Retinal pigment epithelial cell (primary cell): ENCODE results near the gene UGT2B28.
"Not testable (repeated sequence)": the region's sequence is repeated elsewhere in the genome, so short reads cannot be mapped to it uniquely, and the experiment has no call there.

Experiments
- DNase-seq: peaks from one replicate; pipeline ENCODE4 v3.0.0-alpha.2; 2010; ENCODE audit warnings: low read depth
- H3K4me3 ChIP-seq: 2 replicates; pipeline ENCODE4 v1.5.1; 2011; ENCODE audit warnings: mild to moderate bottlenecking, low read length, control low read depth, moderate library complexity
- TF ChIP-seq, protein P1 (sequence below): conservative IDR thresholded peaks from 2 replicates; pipeline ENCODE4 v1.5.1; 2011; ENCODE audit warnings: low read depth, low read length, control low read depth, inconsistent platforms

Gene UGT2B28

GRCh38 chr4:69317669-69318298, 37.5 kb downstream of the UGT2B28 start:
- TF ChIP-seq, protein P1, sequence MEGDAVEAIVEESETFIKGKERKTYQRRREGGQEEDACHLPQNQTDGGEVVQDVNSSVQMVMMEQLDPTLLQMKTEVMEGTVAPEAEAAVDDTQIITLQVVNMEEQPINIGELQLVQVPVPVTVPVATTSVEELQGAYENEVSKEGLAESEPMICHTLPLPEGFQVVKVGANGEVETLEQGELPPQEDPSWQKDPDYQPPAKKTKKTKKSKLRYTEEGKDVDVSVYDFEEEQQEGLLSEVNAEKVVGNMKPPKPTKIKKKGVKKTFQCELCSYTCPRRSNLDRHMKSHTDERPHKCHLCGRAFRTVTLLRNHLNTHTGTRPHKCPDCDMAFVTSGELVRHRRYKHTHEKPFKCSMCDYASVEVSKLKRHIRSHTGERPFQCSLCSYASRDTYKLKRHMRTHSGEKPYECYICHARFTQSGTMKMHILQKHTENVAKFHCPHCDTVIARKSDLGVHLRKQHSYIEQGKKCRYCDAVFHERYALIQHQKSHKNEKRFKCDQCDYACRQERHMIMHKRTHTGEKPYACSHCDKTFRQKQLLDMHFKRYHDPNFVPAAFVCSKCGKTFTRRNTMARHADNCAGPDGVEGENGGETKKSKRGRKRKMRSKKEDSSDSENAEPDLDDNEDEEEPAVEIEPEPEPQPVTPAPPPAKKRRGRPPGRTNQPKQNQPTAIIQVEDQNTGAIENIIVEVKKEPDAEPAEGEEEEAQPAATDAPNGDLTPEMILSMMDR: peak; percentile 58
- DNase-seq, H3K4me3 ChIP-seq: not testable (repeated sequence)

DNA sequence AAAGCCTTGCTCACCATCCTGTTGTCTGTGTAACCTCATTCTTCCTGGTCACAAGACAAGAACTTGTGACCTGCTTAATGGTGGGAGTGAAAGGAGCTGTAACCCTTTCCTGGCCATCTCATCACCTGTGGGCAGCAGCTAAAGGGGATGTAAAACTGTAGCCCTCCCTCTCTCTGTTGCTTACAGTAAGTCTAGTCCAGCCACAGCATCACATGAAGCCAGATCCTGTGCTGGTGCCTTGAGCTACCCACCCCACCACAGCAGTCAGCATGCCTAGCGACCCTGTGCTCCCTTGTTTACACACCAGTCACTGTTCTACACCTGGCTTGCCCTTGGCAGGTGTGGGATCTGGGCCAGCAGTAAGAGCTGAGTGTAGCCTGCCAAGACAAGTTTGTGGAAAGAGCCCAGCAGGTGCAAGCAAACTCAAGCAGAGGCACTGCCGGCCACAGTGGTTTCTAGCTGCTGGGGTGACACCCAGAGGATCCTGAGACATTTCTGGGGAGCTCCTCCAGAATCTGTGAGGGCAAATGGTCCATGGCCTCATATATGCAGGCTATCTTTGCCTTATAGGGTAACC, 41.0 kb downstream of the UGT2B28 start:
- TF ChIP-seq, protein P1: no peak
- H3K4me3 ChIP-seq: no peak overlapping the region
- DNase-seq: no peak

GRCh38 chr4:69322055-69322454, 41.8 kb downstream of the UGT2B28 start:
- TF ChIP-seq, protein P1: no peak

DNA sequence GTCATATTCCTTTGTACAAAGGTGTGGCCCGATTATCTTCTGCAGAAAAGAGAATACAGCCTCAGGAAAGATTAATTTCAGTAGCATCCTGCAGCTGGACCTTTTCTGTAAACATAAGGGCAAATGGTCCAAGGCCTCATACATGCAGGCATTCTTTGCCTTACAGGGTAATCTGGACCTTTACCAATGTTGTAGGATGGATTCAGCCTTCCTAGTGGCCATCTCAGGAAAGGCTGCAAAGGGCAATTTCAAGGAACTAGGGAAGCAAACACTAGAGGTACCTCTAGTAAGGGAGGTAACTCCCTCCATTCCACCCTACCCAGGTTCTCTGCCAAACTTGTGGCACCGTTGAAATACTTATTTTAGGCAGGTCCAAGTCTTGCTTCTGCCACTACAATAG, 43.0 kb downstream of the UGT2B28 start:
- DNase-seq: no peak
- no peak overlapping the region for H3K4me3 ChIP-seq
- TF ChIP-seq, protein P1: peak; percentile 18

More at GRCh38 chr4:69322055-69322454, 41.8 kb downstream of the UGT2B28 start:
- no peak for DNase-seq
- H3K4me3 ChIP-seq: no peak overlapping the region

DNA sequence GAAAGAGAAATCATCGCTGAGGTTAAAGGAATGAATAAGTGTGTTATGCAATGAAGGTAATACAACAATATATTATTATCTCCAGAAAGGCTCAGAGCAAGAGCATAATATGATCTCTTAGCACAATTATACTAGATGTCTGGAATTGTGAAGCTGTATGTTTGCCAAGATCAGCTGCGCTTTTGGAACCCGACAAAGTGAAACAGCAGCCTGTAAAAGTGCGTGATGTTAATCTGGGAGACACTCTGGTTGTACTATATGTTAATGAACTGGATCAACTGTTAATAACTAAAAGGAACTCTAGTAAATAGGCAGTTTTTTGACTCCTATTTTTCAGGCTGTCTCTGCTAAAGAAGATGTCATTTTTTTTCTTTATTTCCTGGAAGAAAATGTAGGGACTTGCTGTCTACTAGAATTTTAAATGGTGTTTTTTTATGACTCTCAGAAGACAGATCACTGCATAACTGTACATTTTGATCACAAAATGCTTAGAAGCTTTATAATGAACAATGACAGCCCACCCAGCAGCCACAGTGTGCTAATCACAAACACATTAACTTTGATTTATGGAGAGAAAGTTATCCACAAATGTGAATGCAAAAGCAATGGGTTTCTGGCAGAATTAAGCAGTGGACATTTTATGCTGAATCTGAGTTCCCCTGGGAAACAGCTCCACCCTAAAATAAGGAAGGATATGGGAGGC, 50.2 kb downstream of the UGT2B28 start:
- H3K4me3 ChIP-seq: no peak overlapping the region

DNA sequence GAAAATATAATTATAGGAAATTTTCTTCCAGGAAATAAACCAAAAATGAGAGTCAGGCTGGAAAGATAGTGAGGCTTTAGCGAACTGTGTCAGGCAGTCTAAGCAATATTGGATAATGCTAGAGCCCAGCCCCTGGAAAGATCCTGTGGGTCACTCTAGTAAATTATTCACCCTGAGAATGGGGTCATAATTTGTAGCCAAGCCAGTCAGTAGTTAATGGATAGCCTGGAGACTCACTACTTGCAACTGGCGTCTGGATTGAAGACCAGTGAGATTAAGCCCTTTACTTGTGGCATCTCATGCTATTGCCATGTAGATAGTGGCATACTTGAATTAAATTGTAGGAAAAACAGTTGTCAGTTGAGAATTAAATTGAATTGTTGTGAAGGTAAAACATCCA, 51.0 kb downstream of the UGT2B28 start:
- DNase-seq, H3K4me3 ChIP-seq: not testable (repeated sequence)

More for the DNA sequence above, 50.2 kb downstream of the UGT2B28 start:
- TF ChIP-seq, protein P1: no peak
- DNase-seq: no peak

GRCh38 chr4:69335485-69335884, 55.2 kb downstream of the UGT2B28 start:
- DNase-seq, H3K4me3 ChIP-seq: not testable (repeated sequence)
- TF ChIP-seq, protein P1: peak; percentile 34

DNA sequence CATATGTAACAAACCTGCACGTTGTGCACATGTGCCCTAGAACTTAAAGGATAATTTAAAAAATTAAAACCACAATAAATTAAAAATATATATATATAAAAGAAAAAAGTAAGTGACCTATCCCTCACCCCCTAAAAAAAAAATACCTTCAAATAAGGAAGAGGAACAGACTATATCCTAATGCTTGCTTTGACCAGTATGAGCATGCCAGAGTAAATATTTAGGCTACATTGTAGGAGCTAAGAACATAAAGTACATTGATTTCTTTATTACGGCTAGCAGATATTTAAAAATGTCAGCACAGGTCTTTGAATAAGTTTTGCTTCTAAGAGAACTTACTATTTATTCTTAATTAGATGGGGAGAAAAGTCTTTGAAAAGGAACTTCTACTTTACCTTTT, 62.8 kb downstream of the UGT2B28 start:
- DNase-seq, H3K4me3 ChIP-seq: not testable (repeated sequence)

GRCh38 chr4:69343558-69344420, 63.5 kb downstream of the UGT2B28 start:
- not testable (repeated sequence) for H3K4me3 ChIP-seq, DNase-seq
